Hippocampal formation (tissue), 2 donors: ENCODE results near the gene LAX1.
"Not testable (repeated sequence)": the region's sequence is repeated elsewhere in the genome, so short reads cannot be mapped to it uniquely, and the experiment has no call there.

Experiments
- DNase-seq, 2 donors: peaks; one replicate each; lab custom pipeline; 2025; lab: John Stamatoyannopoulos, UW

LAX1 gene

GRCh38 chr1:203768256-203768655, 3.3 kb downstream of the LAX1 start:
- no peak for DNase-seq

GRCh38 chr1:203769505-203770343, 4.7 kb downstream of the LAX1 start:
- peak; percentile 20 to 27 for DNase-seq

GRCh38 chr1:203771901-203772301, 6.9 kb downstream of the LAX1 start:
- DNase-seq, result no peak

DNA sequence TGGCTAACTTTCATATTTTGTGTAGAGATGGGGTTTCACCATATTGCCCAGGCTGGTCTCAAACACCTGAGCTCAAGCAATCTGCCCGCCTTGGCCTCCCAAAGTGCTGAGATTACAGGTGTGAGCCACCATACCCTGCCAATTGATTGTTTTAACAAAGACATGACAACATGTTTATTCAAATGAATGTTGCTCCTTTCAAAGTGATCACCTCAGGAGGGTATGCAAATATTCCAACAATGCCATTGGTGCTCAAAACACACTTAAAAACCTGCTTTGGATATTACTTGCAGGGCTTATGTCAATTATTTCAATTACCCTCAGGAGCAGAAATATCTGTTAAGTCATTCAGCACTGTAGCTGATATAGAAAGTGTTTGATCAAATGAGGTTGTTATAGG, 7.9 kb downstream of the LAX1 start:
- no peak for DNase-seq

DNA sequence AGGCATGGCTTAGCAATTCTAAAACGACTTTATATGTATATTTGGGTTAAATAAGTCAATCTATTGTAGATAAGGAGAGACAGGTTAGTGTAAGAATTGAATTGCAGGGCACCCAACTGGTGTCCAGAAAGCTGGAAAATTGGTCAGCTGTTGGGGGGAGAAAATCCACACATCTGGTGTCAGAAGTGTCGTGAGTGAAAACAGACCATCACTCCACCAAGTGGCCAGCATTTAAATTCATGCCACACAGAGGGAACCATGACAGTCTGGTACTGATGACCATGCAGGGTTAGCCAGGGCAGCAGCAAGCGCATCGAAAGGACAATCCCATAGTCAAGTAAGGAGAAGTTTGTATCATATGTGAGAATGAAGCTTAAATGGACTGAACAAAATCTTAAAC, 11.7 kb downstream of the LAX1 start:
- peak; percentile 34 to 50 for DNase-seq

GRCh38 chr1:203777596-203777995, 12.6 kb downstream of the LAX1 start:
- no peak for DNase-seq

DNA sequence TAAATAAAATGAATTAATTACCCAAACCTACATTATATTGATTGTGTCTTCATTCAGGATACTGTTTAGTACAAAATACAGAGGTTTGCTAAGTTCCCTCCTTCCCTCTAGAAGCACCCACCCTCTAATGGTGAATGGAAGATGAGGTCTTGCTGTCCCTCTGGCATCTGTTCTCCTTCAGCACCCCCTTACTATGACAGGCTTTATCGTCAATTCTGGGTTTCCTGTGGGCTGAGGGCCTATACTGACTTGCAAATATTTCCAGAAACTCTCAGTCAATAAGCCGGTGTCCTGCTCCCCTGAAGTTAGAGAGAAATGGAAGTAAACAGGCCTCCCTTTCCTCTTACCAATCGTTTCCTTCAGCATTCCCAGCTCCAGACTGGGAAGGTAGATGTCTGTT, 13.2 kb downstream of the LAX1 start:
- DNase-seq, result no peak

- no peak for DNase-seq
Observed at GRCh38 chr1:203778789-203779188, 13.8 kb downstream of the LAX1 start.

- DNase-seq, result no peak
Observed at GRCh38 chr1:203781962-203782361, 17.0 kb downstream of the LAX1 start.

DNA sequence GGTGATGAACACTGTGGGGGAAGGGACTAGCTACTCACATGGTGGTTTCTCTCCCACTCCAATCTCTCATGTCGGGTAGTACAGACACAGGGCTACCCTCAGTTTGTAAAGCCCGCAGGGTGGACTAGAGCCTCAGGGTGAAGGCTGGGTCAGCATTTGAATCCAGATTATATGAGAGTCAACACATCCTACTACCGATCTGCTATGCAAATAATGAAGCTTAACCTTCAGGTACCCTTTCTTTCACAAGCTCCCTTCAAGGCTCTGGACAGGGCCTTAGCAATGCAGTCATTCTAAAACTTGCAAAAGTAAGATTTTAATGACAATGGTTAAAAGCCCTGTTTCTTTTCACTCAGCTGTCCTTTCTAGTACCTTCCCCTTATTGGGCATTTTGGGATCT, 25.0 kb downstream of the LAX1 start:
- no peak for DNase-seq

- DNase-seq, result no peak
Observed at GRCh38 chr1:203791498-203791897, 26.5 kb downstream of the LAX1 start.

- DNase-seq, result no peak
Observed at GRCh38 chr1:203792486-203792885, 27.5 kb downstream of the LAX1 start.

- DNase-seq, result not testable (repeated sequence)
Observed at GRCh38 chr1:203793561-203793960, 28.6 kb downstream of the LAX1 start.

- DNase-seq, result no peak
Observed at GRCh38 chr1:203794764-203795440, 29.9 kb downstream of the LAX1 start.

GRCh38 chr1:203795441-203796235, 30.7 kb downstream of the LAX1 start, which contains the start of the genes ZBED6 and ZC3H11A:
Gene ZBED6 (plus strand): TSS chr1:203795623. CDS start chr1:203797523, 1,900 bp downstream.
Gene ZC3H11A (plus strand): TSS chr1:203795623. CDS start chr1:203817071, 21,448 bp downstream.
- peak; percentile 96 to 97 for DNase-seq

DNA sequence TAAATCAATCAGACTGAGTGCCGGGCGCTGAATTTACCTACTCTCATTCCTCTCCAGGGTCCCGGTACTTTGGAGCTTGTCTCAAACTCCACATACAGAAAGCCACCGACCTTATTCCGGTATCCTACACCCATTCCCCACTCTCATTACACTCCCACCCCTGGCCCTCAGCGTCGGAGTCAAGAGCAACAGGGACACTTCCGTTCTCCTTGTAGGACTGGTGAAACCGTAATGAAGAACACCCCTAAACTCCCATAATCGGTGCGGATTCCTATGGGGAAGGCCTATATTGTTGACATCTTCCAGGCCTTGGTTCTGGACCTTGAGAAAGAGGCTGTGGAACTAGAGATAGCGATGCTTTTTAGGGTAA, 31.2 kb downstream of the LAX1 start:
- DNase-seq, result no peak

DNA sequence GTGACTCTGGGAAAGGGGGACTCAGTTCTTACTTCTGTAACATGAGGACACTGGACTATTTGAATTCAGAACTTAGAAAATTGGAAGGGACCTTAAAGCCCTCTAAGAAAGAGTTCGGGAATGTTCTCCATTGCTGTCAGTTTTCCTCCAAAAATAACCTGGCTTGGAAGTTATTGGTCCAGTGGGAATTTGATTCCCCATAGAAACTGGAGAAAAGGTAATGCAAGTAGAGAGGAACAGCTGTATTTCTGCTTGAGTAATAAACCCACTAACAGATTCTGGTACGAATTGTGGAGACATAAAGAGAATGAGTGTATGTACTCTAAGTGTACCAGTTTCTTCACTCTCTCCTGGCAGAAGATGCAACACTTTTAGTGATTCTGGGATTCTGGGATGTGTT, 32.2 kb downstream of the LAX1 start:
- DNase-seq, result no peak

DNA sequence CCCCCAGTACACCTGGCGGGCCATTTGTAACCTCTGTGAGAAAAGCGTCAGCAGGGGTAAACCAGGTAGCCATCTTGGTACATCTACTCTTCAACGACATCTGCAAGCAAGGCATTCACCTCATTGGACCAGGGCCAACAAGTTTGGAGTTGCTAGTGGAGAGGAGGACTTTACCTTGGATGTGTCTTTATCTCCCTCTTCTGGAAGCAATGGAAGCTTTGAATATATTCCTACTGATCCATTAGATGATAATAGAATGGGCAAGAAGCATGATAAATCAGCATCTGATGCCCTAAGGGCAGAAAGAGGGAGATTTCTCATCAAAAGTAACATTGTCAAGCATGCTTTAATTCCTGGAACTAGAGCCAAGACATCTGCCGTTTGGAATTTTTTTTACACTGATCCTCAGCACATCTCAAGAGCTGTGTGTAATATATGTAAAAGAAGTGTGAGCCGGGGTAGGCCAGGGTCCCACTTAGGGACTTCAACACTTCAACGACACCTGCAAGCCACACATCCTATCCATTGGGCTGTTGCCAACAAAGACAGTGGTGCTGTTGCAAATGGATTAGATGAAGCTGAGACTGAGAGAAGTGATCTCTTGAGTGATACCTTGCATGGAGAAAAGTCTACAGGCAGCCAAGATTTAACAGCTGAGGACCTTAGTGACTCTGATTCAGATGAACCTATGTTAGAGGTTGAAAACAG, 33.1 kb downstream of the LAX1 start:
- DNase-seq, result no peak

DNA sequence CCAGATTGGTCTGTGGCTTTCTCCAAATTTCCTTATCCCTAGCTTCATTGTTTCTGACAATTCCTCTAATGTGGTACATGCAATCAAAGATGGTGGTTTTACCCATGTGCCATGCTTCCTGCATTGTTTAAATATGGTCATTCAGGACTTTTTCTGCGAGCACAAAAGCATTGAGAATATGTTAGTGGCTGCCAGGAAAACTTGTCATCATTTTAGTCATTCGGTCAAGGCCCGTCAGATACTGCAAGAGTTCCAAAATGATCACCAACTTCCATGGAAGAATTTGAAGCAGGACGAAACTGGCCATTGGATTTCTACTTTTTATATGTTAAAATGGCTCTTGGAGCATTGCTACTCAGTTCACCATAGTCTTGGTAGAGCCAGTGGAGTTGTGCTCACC, 34.2 kb downstream of the LAX1 start:
- no peak for DNase-seq

- no peak for DNase-seq
Observed at GRCh38 chr1:203799971-203800370, 35.0 kb downstream of the LAX1 start.

GRCh38 chr1:203805689-203806088, 40.7 kb downstream of the LAX1 start:
- no peak for DNase-seq

GRCh38 chr1:203807196-203807595, 42.2 kb downstream of the LAX1 start:
- no peak for DNase-seq
